Measurements from ENCODE around the gene TAS2R41.
A peak's percentile ranks its signal among the peaks of the same experiment; 100 is the strongest.

Gene TAS2R41

GRCh38 chr7:143512488-143513340, 35.0 kb downstream of the TAS2R41 start:
- Histone ChIP-seq H3K9ac (ENCODE audit: low read length) (no peak overlapping the region), H3K18ac (ENCODE audit: low read length) (no peak overlapping the region), H3K79me2 (ENCODE audit: control insufficient read depth, insufficient read depth, low read length, poor library complexity) (peaks cover 1% of the 10 kb centered on the region), H2BK5ac (ENCODE audit: low read depth, low read length, poor library complexity) (peak overlapping the region; percentile 50), H3K9me3 (ENCODE audit: insufficient read depth, low read depth, low read length) (peaks cover 2% of the 10 kb centered on the region), H3K4ac (ENCODE audit: low read depth, low read length) (no peak overlapping the region), H4K91ac (ENCODE audit: low read depth, low read length) (peak overlapping the region; percentile 25), H2AFZ (ENCODE audit: insufficient read depth, low read length, poor library complexity) (no peak overlapping the region), H3K23ac (ENCODE audit: low read length) (no peak overlapping the region), H4K12ac (ENCODE audit: low read depth, low read length) (no peak overlapping the region), H3K14ac (ENCODE audit: low read length) (peak overlapping the region; percentile 63), H3K79me1 (ENCODE audit: low read length) (peaks cover 16% of the 10 kb centered on the region), H3K4me1 (ENCODE audit: control insufficient read depth in 1 of 2, insufficient read depth in 2 of 2, low read length in 2 of 2) (peaks cover 12 to 18% of the 10 kb centered on the region in 2 experiments), H3K27ac (ENCODE audit: low read depth, low read length) (peak overlapping the region; percentile 81), H3K4me3 (ENCODE audit: low read depth, low read length) (no peak overlapping the region), H4K8ac (ENCODE audit: low read depth, low read length) (no peak overlapping the region), H3K4me2 (ENCODE audit: low read length) (peak overlapping the region; percentile 24), H2AK5ac (ENCODE audit: low read length) (no peak overlapping the region), H2BK120ac (ENCODE audit: insufficient read depth, low read length, poor library complexity) (peak overlapping the region; percentile 52), H2BK12ac (ENCODE audit: low read length) (peak overlapping the region; percentile 51), H3K36me3 (ENCODE audit: control insufficient read depth in 1 of 2, insufficient read depth in 2 of 2, low read length in 2 of 2) (no peaks in the 10 kb centered on the region), H3K27me3 (ENCODE audit: insufficient read depth, low read length) (no peaks in the 10 kb centered on the region)
- no CpG with 5 or more reads among the region's 8 CpGs for WGBS (ENCODE audit: extremely low coverage, insufficient coverage, insufficient read length)
- no peak for DNase-seq

GRCh38 chr7:143514487-143514886, 36.8 kb downstream of the TAS2R41 start:
- no CpG with 5 or more reads among the region's 2 CpGs for WGBS (ENCODE audit: extremely low coverage, insufficient coverage, insufficient read length)
- no peak for DNase-seq
- no peak overlapping the region for H3K4me3 ChIP-seq (ENCODE audit: low read depth, low read length)

DNA sequence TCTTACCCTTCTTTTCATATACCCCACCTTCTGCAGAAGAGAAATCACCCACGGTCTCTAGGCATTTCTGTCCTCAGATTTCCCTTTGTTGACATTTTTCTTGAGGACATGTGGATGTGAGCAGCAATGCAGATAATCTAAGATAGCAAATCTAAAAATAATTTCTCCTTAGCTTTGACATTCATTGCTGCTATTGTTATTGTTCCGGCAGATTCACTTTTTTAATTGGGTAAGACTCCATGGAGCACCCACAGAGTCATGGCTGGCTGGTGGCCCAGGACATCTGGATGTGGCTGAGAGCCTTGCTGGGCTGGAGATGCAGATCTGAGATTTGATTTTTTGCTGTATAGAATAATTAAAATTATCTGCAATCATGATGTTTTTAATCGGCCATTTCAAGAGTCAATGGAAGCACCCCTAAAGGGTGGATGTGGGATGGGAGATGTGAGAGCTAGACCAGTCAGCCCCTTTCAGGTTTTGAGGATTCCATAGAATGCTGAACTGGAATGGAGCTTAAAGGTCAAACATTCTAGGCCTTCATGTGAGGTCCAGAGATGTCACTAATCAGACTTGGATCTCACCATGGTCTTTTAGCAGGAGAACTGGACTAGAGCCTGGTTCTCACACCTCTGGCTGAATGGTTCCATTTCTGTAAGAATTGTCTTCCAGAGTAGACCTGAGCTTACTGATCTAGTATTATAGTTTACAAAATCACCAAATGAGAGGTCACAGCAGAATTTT, 37.5 kb downstream of the TAS2R41 start:
- no CpG with 5 or more reads among the region's 3 CpGs for WGBS (ENCODE audit: extremely low coverage, insufficient coverage, insufficient read length)
- Histone ChIP-seq H3K18ac (ENCODE audit: low read length) (no peak overlapping the region), H4K12ac (ENCODE audit: low read depth, low read length) (no peak overlapping the region), H2AK5ac (ENCODE audit: low read length) (no peak overlapping the region), H3K27me3 (ENCODE audit: insufficient read depth, low read length) (no peaks in the 10 kb centered on the region), H2AFZ (ENCODE audit: insufficient read depth, low read length, poor library complexity) (no peak overlapping the region), H2BK120ac (ENCODE audit: insufficient read depth, low read length, poor library complexity) (no peak overlapping the region), H3K79me2 (ENCODE audit: control insufficient read depth, insufficient read depth, low read length, poor library complexity) (peaks cover 1% of the 10 kb centered on the region), H3K27ac (ENCODE audit: low read depth, low read length) (no peak overlapping the region), H3K23ac (ENCODE audit: low read length) (no peak overlapping the region), H3K4ac (ENCODE audit: low read depth, low read length) (no peak overlapping the region), H3K4me3 (ENCODE audit: low read depth, low read length) (no peak overlapping the region), H4K91ac (ENCODE audit: low read depth, low read length) (no peak overlapping the region), H3K14ac (ENCODE audit: low read length) (no peak overlapping the region), H3K9me3 (ENCODE audit: insufficient read depth, low read depth, low read length) (peaks cover 2% of the 10 kb centered on the region), H4K8ac (ENCODE audit: low read depth, low read length) (no peak overlapping the region), H3K4me1 (ENCODE audit: control insufficient read depth in 1 of 2, insufficient read depth in 2 of 2, low read length in 2 of 2) (peaks cover 12 to 21% of the 10 kb centered on the region in 2 experiments), H3K79me1 (ENCODE audit: low read length) (peaks cover 16% of the 10 kb centered on the region), H3K4me2 (ENCODE audit: low read length) (no peak overlapping the region), H3K36me3 (ENCODE audit: control insufficient read depth in 1 of 2, insufficient read depth in 2 of 2, low read length in 2 of 2) (no peaks in the 10 kb centered on the region), H2BK12ac (ENCODE audit: low read length) (no peak overlapping the region), H3K9ac (ENCODE audit: low read length) (no peak overlapping the region), H2BK5ac (ENCODE audit: low read depth, low read length, poor library complexity) (no peak overlapping the region)
- DNase-seq: peak in 1 of 2 donors; percentile 66

More at GRCh38 chr7:143514487-143514886, 36.8 kb downstream of the TAS2R41 start:
- Histone ChIP-seq H2BK5ac (ENCODE audit: low read depth, low read length, poor library complexity) (no peak overlapping the region), H2AFZ (ENCODE audit: insufficient read depth, low read length, poor library complexity) (no peak overlapping the region), H3K9ac (ENCODE audit: low read length) (no peak overlapping the region), H4K91ac (ENCODE audit: low read depth, low read length) (peak overlapping the region; percentile 15), H3K79me2 (ENCODE audit: control insufficient read depth, insufficient read depth, low read length, poor library complexity) (peaks cover 1% of the 10 kb centered on the region), H2BK120ac (ENCODE audit: insufficient read depth, low read length, poor library complexity) (no peak overlapping the region), H4K12ac (ENCODE audit: low read depth, low read length) (no peak overlapping the region), H3K27ac (ENCODE audit: low read depth, low read length) (no peak overlapping the region), H2AK5ac (ENCODE audit: low read length) (no peak overlapping the region), H3K4me2 (ENCODE audit: low read length) (no peak overlapping the region), H4K8ac (ENCODE audit: low read depth, low read length) (no peak overlapping the region), H3K36me3 (ENCODE audit: control insufficient read depth in 1 of 2, insufficient read depth in 2 of 2, low read length in 2 of 2) (no peaks in the 10 kb centered on the region), H3K14ac (ENCODE audit: low read length) (no peak overlapping the region), H3K27me3 (ENCODE audit: insufficient read depth, low read length) (no peaks in the 10 kb centered on the region), H2BK12ac (ENCODE audit: low read length) (peak overlapping the region; percentile 50), H3K18ac (ENCODE audit: low read length) (no peak overlapping the region), H3K4ac (ENCODE audit: low read depth, low read length) (no peak overlapping the region), H3K4me1 (ENCODE audit: control insufficient read depth in 1 of 2, insufficient read depth in 2 of 2, low read length in 2 of 2) (peaks cover 12 to 18% of the 10 kb centered on the region in 2 experiments), H3K79me1 (ENCODE audit: low read length) (peaks cover 16% of the 10 kb centered on the region), H3K23ac (ENCODE audit: low read length) (no peak overlapping the region), H3K9me3 (ENCODE audit: insufficient read depth, low read depth, low read length) (peaks cover 2% of the 10 kb centered on the region)

DNA sequence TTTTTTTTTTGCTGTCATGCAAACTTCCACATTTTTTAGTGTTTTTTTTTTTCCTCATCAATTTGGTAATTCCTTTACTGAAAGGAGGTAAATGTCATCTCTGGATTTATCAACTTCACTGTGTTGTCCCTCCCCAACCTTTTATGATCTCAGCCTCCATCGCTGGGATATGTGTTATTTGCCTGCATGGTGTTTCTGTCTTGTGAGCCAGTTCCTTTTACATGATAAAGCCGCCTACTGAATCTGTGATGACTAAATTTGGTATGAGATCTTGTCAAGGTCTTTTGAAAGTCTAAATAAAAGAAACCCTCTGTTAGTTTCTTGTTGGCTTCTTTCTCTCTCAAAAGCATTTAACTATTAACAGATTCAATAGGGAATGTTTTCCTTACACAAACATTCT, 39.3 kb downstream of the TAS2R41 start:
- no peak overlapping the region for H3K27ac ChIP-seq (ENCODE audit: low read depth, low read length)
- H4K12ac ChIP-seq (ENCODE audit: low read depth, low read length): no peak overlapping the region
- peaks cover 10% of the 10 kb centered on the region for H3K79me1 ChIP-seq (ENCODE audit: low read length)
- no peak overlapping the region for H2BK12ac ChIP-seq (ENCODE audit: low read length)
- peak in 1 of 2 donors; percentile 49 for DNase-seq
- H3K9me3 ChIP-seq (ENCODE audit: insufficient read depth, low read depth, low read length): peaks cover 2% of the 10 kb centered on the region
- H3K27me3 ChIP-seq (ENCODE audit: insufficient read depth, low read length): no peaks in the 10 kb centered on the region
- no peak overlapping the region for H2AFZ ChIP-seq (ENCODE audit: insufficient read depth, low read length, poor library complexity)
- H3K4me2 ChIP-seq (ENCODE audit: low read length): no peak overlapping the region
- no CpG with 5 or more reads among the region's 2 CpGs for WGBS (ENCODE audit: extremely low coverage, insufficient coverage, insufficient read length)
- no peak overlapping the region for H4K91ac ChIP-seq (ENCODE audit: low read depth, low read length)
- no peak overlapping the region for H3K18ac ChIP-seq (ENCODE audit: low read length)
- no peaks in the 10 kb centered on the region for H3K79me2 ChIP-seq (ENCODE audit: control insufficient read depth, insufficient read depth, low read length, poor library complexity)
- no peak overlapping the region for H2BK5ac ChIP-seq (ENCODE audit: low read depth, low read length, poor library complexity)
- H3K4ac ChIP-seq (ENCODE audit: low read depth, low read length): no peak overlapping the region
- no peak overlapping the region for H2AK5ac ChIP-seq (ENCODE audit: low read length)
- H3K14ac ChIP-seq (ENCODE audit: low read length): no peak overlapping the region
- no peak overlapping the region for H2BK120ac ChIP-seq (ENCODE audit: insufficient read depth, low read length, poor library complexity)
- H3K23ac ChIP-seq (ENCODE audit: low read length): no peak overlapping the region
- H3K4me3 ChIP-seq (ENCODE audit: low read depth, low read length): no peak overlapping the region
- H3K9ac ChIP-seq (ENCODE audit: low read length): no peak overlapping the region
- no peak overlapping the region for H4K8ac ChIP-seq (ENCODE audit: low read depth, low read length)
- H3K36me3 ChIP-seq (ENCODE audit: control insufficient read depth in 1 of 2, insufficient read depth in 2 of 2, low read length in 2 of 2): no peaks in the 10 kb centered on the region
- peaks cover 6 to 17% of the 10 kb centered on the region in 2 experiments for H3K4me1 ChIP-seq (ENCODE audit: control insufficient read depth in 1 of 2, insufficient read depth in 2 of 2, low read length in 2 of 2)

All from trophoblast cell (in vitro differentiated cells and primary cell).